Natural killer cell treated with Interleukin-12 subunit alpha and Interleukin-12 subunit beta and Interleukin-15 and Interleukin-18, amount 100 ng/mL, for 72 hours (primary cell): ENCODE data around the gene GRN. TPM values are rescaled to one million over a fixed set of nuclear protein-coding genes. Genes with fewer than 3 reads are reported as not detected.
"Not testable (repeated sequence)": the region's sequence is repeated elsewhere in the genome, so short reads cannot be mapped to it uniquely, and the experiment has no call there.

Experiments used
- ATAC-seq, 2 donors: fragments of 150-1000 bp; cut with Tn5 transposase in 1 of 2; sonication (Bioruptor Pico), chemical (Tn5 transposase) in 1 of 2; 2 replicates each; pipeline ENCODE4 v1.10.0; 2021
- DNase-seq: peaks from one replicate; pipeline ENCODE4 v3.0.0; 2022; ENCODE audit warnings: low spot score
- H3K27ac Mint-ChIP-seq, 2 donors: 1 replicate in 1 of 2; 2 replicates in 1 of 2; pipeline ENCODE4 v1.8.0; 2022; ENCODE audit warnings: mixed read lengths in 2 of 2, mild to moderate bottlenecking in 1 of 2, moderate library complexity in 1 of 2
- H3K27me3 Mint-ChIP-seq, 2 donors: 1 replicate in 1 of 2; 2 replicates in 1 of 2; pipeline ENCODE4 v1.8.0; 2022; ENCODE audit warnings: mixed read lengths in 2 of 2
- H3K36me3 Mint-ChIP-seq: one replicate; pipeline ENCODE4 v1.8.0; 2022; ENCODE audit warnings: mixed read lengths
- H3K4me1 Mint-ChIP-seq, 2 donors: 1 replicate in 1 of 2; 2 replicates in 1 of 2; pipeline ENCODE4 v1.8.0; 2022; ENCODE audit warnings: low read depth in 2 of 2, mixed read lengths in 2 of 2, mild to moderate bottlenecking in 1 of 2
- H3K4me3 Mint-ChIP-seq: one replicate; pipeline ENCODE4 v1.8.0; 2022; ENCODE audit warnings: mixed read lengths
- H3K9me3 Mint-ChIP-seq: 2 replicates; pipeline ENCODE4 v1.8.0; 2022; ENCODE audit warnings: mixed read lengths
- total RNA-seq, 2 donors: library from RNA; stranded (reverse); gene quantifications; one replicate each; pipeline ENCODE4 v1.2.3, GENCODE V29; 2022

GRN gene
- total RNA-seq, 2 donors from 2014 or later = 49.5 to 57.3 TPM

GRCh38 chr17:44326861-44327444 is 18.1 kb upstream of the GRN start:
- H3K27me3 Mint-ChIP-seq = no peaks in the 10 kb centered on the region
- peak overlapping the region; percentile 89 to 96 for H3K27ac Mint-ChIP-seq
- no peaks in the 10 kb centered on the region for H3K36me3 Mint-ChIP-seq
- H3K4me1 Mint-ChIP-seq = peaks cover 6 to 21% of the 10 kb centered on the region in 2 donors
- peak; percentile 84 to 87 for ATAC-seq
- H3K4me3 Mint-ChIP-seq = peak overlapping the region; percentile 90
- DNase-seq = peak; percentile 96
- no peaks in the 10 kb centered on the region for H3K9me3 Mint-ChIP-seq

GRCh38 chr17:44327715-44328449 is 17.2 kb upstream of the GRN start:
- ATAC-seq = no peak
- DNase-seq = no peak
- Mint-ChIP-seq H3K4me1 (peaks cover 6 to 21% of the 10 kb centered on the region in 2 donors), H3K27me3 (no peaks in the 10 kb centered on the region), H3K36me3 (no peaks in the 10 kb centered on the region), H3K4me3 (peak overlapping the region; percentile 49), H3K9me3 (no peaks in the 10 kb centered on the region), H3K27ac (no peak overlapping the region)

GRCh38 chr17:44329516-44329915 is 15.6 kb upstream of the GRN start:
- ATAC-seq, H3K27me3 Mint-ChIP-seq, H3K4me3 Mint-ChIP-seq, H3K27ac Mint-ChIP-seq, H3K36me3 Mint-ChIP-seq, DNase-seq, H3K9me3 Mint-ChIP-seq: not testable (repeated sequence)
- H3K4me1 Mint-ChIP-seq = peaks cover 0 to 18% of the 10 kb centered on the region in 2 donors

GRCh38 chr17:44330263-44330662 is 14.8 kb upstream of the GRN start:
- not testable (repeated sequence) for H3K9me3 Mint-ChIP-seq, H3K4me3 Mint-ChIP-seq, H3K27me3 Mint-ChIP-seq, H3K27ac Mint-ChIP-seq, DNase-seq, H3K36me3 Mint-ChIP-seq, ATAC-seq
- H3K4me1 Mint-ChIP-seq = peaks cover 0 to 14% of the 10 kb centered on the region in 2 donors

- no peaks in the 10 kb centered on the region for H3K9me3 Mint-ChIP-seq
- no peak overlapping the region for H3K27ac Mint-ChIP-seq
- H3K4me3 Mint-ChIP-seq = no peak overlapping the region
- no peaks in the 10 kb centered on the region for H3K27me3 Mint-ChIP-seq
- H3K4me1 Mint-ChIP-seq = peaks cover 0 to 9% of the 10 kb centered on the region in 2 donors
- DNase-seq = peak; percentile 82
- no peaks in the 10 kb centered on the region for H3K36me3 Mint-ChIP-seq
- peak in 1 of 2 donors; percentile 45 for ATAC-seq
Observed at GRCh38 chr17:44331249-44331760, 13.8 kb upstream of the GRN start.

GRCh38 chr17:44333371-44333770 is 11.7 kb upstream of the GRN start:
- ATAC-seq (no peak), DNase-seq (no peak)
- Mint-ChIP-seq H3K9me3 (no peaks in the 10 kb centered on the region), H3K27me3 (no peaks in the 10 kb centered on the region), H3K4me3 (no peak overlapping the region), H3K36me3 (no peaks in the 10 kb centered on the region), H3K4me1 (peaks cover 0 to 5% of the 10 kb centered on the region in 2 donors), H3K27ac (no peak overlapping the region)

- Mint-ChIP-seq H3K4me3 (no peak overlapping the region), H3K27me3 (no peaks in the 10 kb centered on the region), H3K4me1 (peaks cover 0 to 5% of the 10 kb centered on the region in 2 donors), H3K9me3 (no peaks in the 10 kb centered on the region), H3K27ac (no peak overlapping the region), H3K36me3 (no peaks in the 10 kb centered on the region)
- ATAC-seq = no peak
- DNase-seq = peak; percentile 61
Observed at GRCh38 chr17:44334315-44334714, 10.8 kb upstream of the GRN start.

- DNase-seq = no peak
Observed at GRCh38 chr17:44334727-44335126, 10.4 kb upstream of the GRN start.

GRCh38 chr17:44335564-44335963 is 9.5 kb upstream of the GRN start:
- H3K27me3 Mint-ChIP-seq = no peaks in the 10 kb centered on the region
- no peak for DNase-seq
- no peaks in the 10 kb centered on the region for H3K9me3 Mint-ChIP-seq
- H3K27ac Mint-ChIP-seq = no peak overlapping the region
- H3K4me1 Mint-ChIP-seq = peaks cover 0 to 5% of the 10 kb centered on the region in 2 donors
- no peak for ATAC-seq
- H3K36me3 Mint-ChIP-seq = no peaks in the 10 kb centered on the region
- H3K4me3 Mint-ChIP-seq = no peak overlapping the region

More at GRCh38 chr17:44334727-44335126, 10.4 kb upstream of the GRN start:
- no peaks in the 10 kb centered on the region for H3K9me3 Mint-ChIP-seq
- ATAC-seq = no peak
- H3K27me3 Mint-ChIP-seq = no peaks in the 10 kb centered on the region
- H3K27ac Mint-ChIP-seq = no peak overlapping the region
- H3K36me3 Mint-ChIP-seq = no peaks in the 10 kb centered on the region
- H3K4me1 Mint-ChIP-seq = peaks cover 0 to 5% of the 10 kb centered on the region in 2 donors
- H3K4me3 Mint-ChIP-seq = no peak overlapping the region

GRCh38 chr17:44335968-44336367 is 9.1 kb upstream of the GRN start:
- no peak overlapping the region for H3K4me3 Mint-ChIP-seq
- peaks cover under 1 to 1% of the 10 kb centered on the region in 2 donors for H3K27me3 Mint-ChIP-seq
- H3K27ac Mint-ChIP-seq = no peak overlapping the region
- ATAC-seq (no peak), DNase-seq (no peak)
- H3K4me1 Mint-ChIP-seq = peaks cover 0 to 5% of the 10 kb centered on the region in 2 donors
- no peaks in the 10 kb centered on the region for H3K9me3 Mint-ChIP-seq
- H3K36me3 Mint-ChIP-seq = no peaks in the 10 kb centered on the region

GRCh38 chr17:44338702-44339101 is 6.4 kb upstream of the GRN start:
- DNase-seq = no peak
- H3K27ac Mint-ChIP-seq = no peak overlapping the region
- H3K4me1 Mint-ChIP-seq = peaks cover 0 to under 1% of the 10 kb centered on the region in 2 donors
- H3K36me3 Mint-ChIP-seq = no peaks in the 10 kb centered on the region
- H3K27me3 Mint-ChIP-seq = peaks cover 8 to 18% of the 10 kb centered on the region in 2 donors
- no peak overlapping the region for H3K4me3 Mint-ChIP-seq
- no peaks in the 10 kb centered on the region for H3K9me3 Mint-ChIP-seq
- ATAC-seq = peak; percentile 50 to 62

- not testable (repeated sequence) for H3K4me3 Mint-ChIP-seq, ATAC-seq, H3K27ac Mint-ChIP-seq, H3K9me3 Mint-ChIP-seq, DNase-seq, H3K36me3 Mint-ChIP-seq
- Mint-ChIP-seq H3K27me3 (peaks cover 14 to 23% of the 10 kb centered on the region in 2 donors), H3K4me1 (peaks cover 10 to 13% of the 10 kb centered on the region in 2 donors)
Observed at GRCh38 chr17:44340553-44340952, 4.5 kb upstream of the GRN start.

GRCh38 chr17:44343510-44344209 is 1.4 kb upstream of the GRN start:
- H3K4me1 Mint-ChIP-seq = peaks cover 26 to 27% of the 10 kb centered on the region in 2 donors
- H3K27me3 Mint-ChIP-seq = peaks cover 14 to 23% of the 10 kb centered on the region in 2 donors
- peak; percentile 53 for DNase-seq
- H3K27ac Mint-ChIP-seq = peak overlapping the region in 1 of 2 donors; percentile 39
- H3K36me3 Mint-ChIP-seq = no peaks in the 10 kb centered on the region
- H3K9me3 Mint-ChIP-seq = no peaks in the 10 kb centered on the region
- no peak for ATAC-seq
- peak overlapping the region; percentile 92 for H3K4me3 Mint-ChIP-seq
